ENCODE data around the gene FARP1.

The FARP1 gene

GRCh38 chr13:98200211-98200878 lies 57.5 kb downstream of the FARP1 start:
- no peak overlapping the region for H3K4me3 Mint-ChIP-seq
- no peaks in the 10 kb centered on the region for H3K4me1 Mint-ChIP-seq
- no peak overlapping the region for H3K27ac Mint-ChIP-seq
- H3K27me3 Mint-ChIP-seq: no peaks in the 10 kb centered on the region
- no peak for ATAC-seq
- peaks cover 3% of the 10 kb centered on the region for H3K9me3 Mint-ChIP-seq
- H3K36me3 Mint-ChIP-seq: no peaks in the 10 kb centered on the region

GRCh38 chr13:98201189-98201588 lies 58.3 kb downstream of the FARP1 start:
- Mint-ChIP-seq H3K9me3 (peaks cover 11% of the 10 kb centered on the region), H3K27ac (no peak overlapping the region), H3K36me3 (peaks cover 5% of the 10 kb centered on the region), H3K27me3 (no peaks in the 10 kb centered on the region), H3K4me3 (no peak overlapping the region), H3K4me1 (no peaks in the 10 kb centered on the region)
- ATAC-seq: no peak

GRCh38 chr13:98201984-98202383 lies 59.1 kb downstream of the FARP1 start:
- peak; percentile 24 for ATAC-seq
- Mint-ChIP-seq H3K9me3 (peaks cover 14% of the 10 kb centered on the region), H3K27me3 (no peaks in the 10 kb centered on the region), H3K36me3 (peaks cover 5% of the 10 kb centered on the region), H3K4me1 (no peaks in the 10 kb centered on the region), H3K4me3 (no peak overlapping the region), H3K27ac (no peak overlapping the region)

- peaks cover 14% of the 10 kb centered on the region for H3K9me3 Mint-ChIP-seq
- H3K27ac Mint-ChIP-seq: no peak overlapping the region
- no peaks in the 10 kb centered on the region for H3K4me1 Mint-ChIP-seq
- no peak overlapping the region for H3K4me3 Mint-ChIP-seq
- no peaks in the 10 kb centered on the region for H3K27me3 Mint-ChIP-seq
- peaks cover 5% of the 10 kb centered on the region for H3K36me3 Mint-ChIP-seq
- no peak for ATAC-seq
Observed at GRCh38 chr13:98203646-98204326, 60.9 kb downstream of the FARP1 start.

GRCh38 chr13:98204546-98204945 lies 61.7 kb downstream of the FARP1 start:
- Mint-ChIP-seq H3K4me3 (no peak overlapping the region), H3K27ac (no peak overlapping the region), H3K27me3 (no peaks in the 10 kb centered on the region), H3K9me3 (peaks cover 14% of the 10 kb centered on the region), H3K36me3 (peaks cover 5% of the 10 kb centered on the region), H3K4me1 (no peaks in the 10 kb centered on the region)
- no peak for ATAC-seq

GRCh38 chr13:98206946-98207345 lies 64.1 kb downstream of the FARP1 start:
- H3K9me3 Mint-ChIP-seq: peaks cover 14% of the 10 kb centered on the region
- H3K27me3 Mint-ChIP-seq: no peaks in the 10 kb centered on the region
- H3K27ac Mint-ChIP-seq: no peak overlapping the region
- H3K4me1 Mint-ChIP-seq: no peaks in the 10 kb centered on the region
- H3K36me3 Mint-ChIP-seq: peaks cover 5% of the 10 kb centered on the region
- no peak overlapping the region for H3K4me3 Mint-ChIP-seq
- no peak for ATAC-seq

- no peak for ATAC-seq
- Mint-ChIP-seq H3K36me3 (peaks cover 5% of the 10 kb centered on the region), H3K4me3 (no peak overlapping the region), H3K27me3 (no peaks in the 10 kb centered on the region), H3K4me1 (no peaks in the 10 kb centered on the region), H3K27ac (no peak overlapping the region), H3K9me3 (peaks cover 14% of the 10 kb centered on the region)
Observed at GRCh38 chr13:98207416-98207815, 64.5 kb downstream of the FARP1 start.

GRCh38 chr13:98208606-98209005 lies 65.7 kb downstream of the FARP1 start:
- peaks cover 5% of the 10 kb centered on the region for H3K36me3 Mint-ChIP-seq

GRCh38 chr13:98212763-98213162 lies 69.9 kb downstream of the FARP1 start:
- Mint-ChIP-seq H3K27me3 (peaks cover 8% of the 10 kb centered on the region), H3K27ac (no peak overlapping the region), H3K4me1 (peaks cover 6% of the 10 kb centered on the region), H3K36me3 (no peaks in the 10 kb centered on the region), H3K9me3 (no peaks in the 10 kb centered on the region), H3K4me3 (no peak overlapping the region)
- ATAC-seq: no peak

More at GRCh38 chr13:98208606-98209005, 65.7 kb downstream of the FARP1 start:
- ATAC-seq: no peak
- H3K27me3 Mint-ChIP-seq: no peaks in the 10 kb centered on the region
- no peaks in the 10 kb centered on the region for H3K4me1 Mint-ChIP-seq
- no peak overlapping the region for H3K4me3 Mint-ChIP-seq
- H3K9me3 Mint-ChIP-seq: peaks cover 14% of the 10 kb centered on the region
- no peak overlapping the region for H3K27ac Mint-ChIP-seq

GRCh38 chr13:98213354-98213753 lies 70.5 kb downstream of the FARP1 start:
- H3K27ac Mint-ChIP-seq: no peak overlapping the region
- ATAC-seq: no peak
- no peaks in the 10 kb centered on the region for H3K36me3 Mint-ChIP-seq
- H3K4me3 Mint-ChIP-seq: no peak overlapping the region
- no peaks in the 10 kb centered on the region for H3K9me3 Mint-ChIP-seq
- peaks cover 6% of the 10 kb centered on the region for H3K4me1 Mint-ChIP-seq
- H3K27me3 Mint-ChIP-seq: peaks cover 8% of the 10 kb centered on the region

GRCh38 chr13:98214008-98214643 lies 71.2 kb downstream of the FARP1 start:
- no peaks in the 10 kb centered on the region for H3K36me3 Mint-ChIP-seq
- H3K9me3 Mint-ChIP-seq: no peaks in the 10 kb centered on the region
- H3K27ac Mint-ChIP-seq: no peak overlapping the region
- no peak overlapping the region for H3K4me3 Mint-ChIP-seq
- peaks cover 8% of the 10 kb centered on the region for H3K27me3 Mint-ChIP-seq
- ATAC-seq: no peak
- H3K4me1 Mint-ChIP-seq: peaks cover 6% of the 10 kb centered on the region

GRCh38 chr13:98214707-98215106 lies 71.8 kb downstream of the FARP1 start:
- H3K36me3 Mint-ChIP-seq: no peaks in the 10 kb centered on the region
- no peak overlapping the region for H3K27ac Mint-ChIP-seq
- H3K4me1 Mint-ChIP-seq: peaks cover 6% of the 10 kb centered on the region
- H3K9me3 Mint-ChIP-seq: no peaks in the 10 kb centered on the region
- ATAC-seq: no peak
- no peak overlapping the region for H3K4me3 Mint-ChIP-seq
- H3K27me3 Mint-ChIP-seq: peaks cover 8% of the 10 kb centered on the region

- H3K27ac Mint-ChIP-seq: no peak overlapping the region
- H3K4me1 Mint-ChIP-seq: peaks cover 6% of the 10 kb centered on the region
- H3K9me3 Mint-ChIP-seq: no peaks in the 10 kb centered on the region
- no peaks in the 10 kb centered on the region for H3K36me3 Mint-ChIP-seq
- H3K4me3 Mint-ChIP-seq: no peak overlapping the region
- no peak for ATAC-seq
- peaks cover 8% of the 10 kb centered on the region for H3K27me3 Mint-ChIP-seq
Observed at GRCh38 chr13:98215508-98215907, 72.6 kb downstream of the FARP1 start.

GRCh38 chr13:98216135-98216565 lies 73.3 kb downstream of the FARP1 start:
- no peak for ATAC-seq
- H3K36me3 Mint-ChIP-seq: no peaks in the 10 kb centered on the region
- no peak overlapping the region for H3K4me3 Mint-ChIP-seq
- H3K9me3 Mint-ChIP-seq: no peaks in the 10 kb centered on the region
- peaks cover 6% of the 10 kb centered on the region for H3K4me1 Mint-ChIP-seq
- H3K27ac Mint-ChIP-seq: no peak overlapping the region
- H3K27me3 Mint-ChIP-seq: peaks cover 8% of the 10 kb centered on the region

- Mint-ChIP-seq H3K36me3 (no peaks in the 10 kb centered on the region), H3K9me3 (no peaks in the 10 kb centered on the region), H3K4me3 (no peak overlapping the region), H3K27ac (no peak overlapping the region), H3K27me3 (peaks cover 8% of the 10 kb centered on the region), H3K4me1 (peaks cover 6% of the 10 kb centered on the region)
- ATAC-seq: no peak
Observed at GRCh38 chr13:98216711-98217285, 73.9 kb downstream of the FARP1 start.

Measured in stimulated activated memory B cell treated with anti-CD40 and anti-IgM and Interleukin-4, amounts not matched to agents 10 μg/mL and 1 μg/mL and 100 μg/mL, for 72 hours (primary cell).